Naive thymus-derived CD8-positive, alpha-beta T cell (primary cell): ENCODE data around the gene ABCF2. TPM values are rescaled to one million over a fixed set of nuclear protein-coding genes. Genes with fewer than 3 reads are reported as not detected.

Experiments
- ATAC-seq, 2 donors: fragments of 150-1000 bp; cut with Tn5 transposase in 1 of 2; sonication (Bioruptor Pico), chemical (Tn5 transposase) in 1 of 2; 1 replicate in 1 of 2; 2 replicates in 1 of 2; pipeline ENCODE4 v1.10.0; 2021; ENCODE audit warnings: mild to moderate bottlenecking in 2 of 2, moderate library complexity in 2 of 2
- POLR2A ChIA-PET: fragments of 350-600 bp; sonication (Branson Sonifier 250); formaldehyde crosslinking; loops from one replicate; lab custom pipeline; 2021; ENCODE audit warnings: antibody characterized with exemption; lab: Charles Lee
- DNase-seq, 10 donors: peaks; one replicate each; pipeline versions ENCODE4 v3.0.0 to v3.0.0-alpha.2; 2020 to 2022
- H3K27ac Mint-ChIP-seq, 10 donors: one replicate each; pipeline ENCODE4 v1.8.0; 2020 to 2022; ENCODE audit warnings: mild to moderate bottlenecking in 10 of 10, mixed read lengths in 10 of 10, moderate library complexity in 4 of 10, inconsistent platforms in 1 of 10
- H3K27me3 Mint-ChIP-seq, 5 donors: one replicate each; pipeline ENCODE4 v1.8.0; 2021 to 2022; ENCODE audit warnings: mixed read lengths in 5 of 5
- H3K36me3 Mint-ChIP-seq, 3 donors: one replicate each; pipeline ENCODE4 v1.8.0; 2020 to 2022; ENCODE audit warnings: mixed read lengths in 3 of 3, mild to moderate bottlenecking in 2 of 3, inconsistent platforms in 1 of 3
- H3K4me1 Mint-ChIP-seq, 4 donors: one replicate each; pipeline ENCODE4 v1.8.0; 2021 to 2022; ENCODE audit warnings: mixed read lengths in 4 of 4
- H3K4me3 Mint-ChIP-seq, 10 donors: one replicate each; pipeline ENCODE4 v1.8.0; 2020 to 2022; ENCODE audit warnings: mild to moderate bottlenecking in 10 of 10, mixed read lengths in 10 of 10, moderate library complexity in 6 of 10, inconsistent platforms in 1 of 10
- H3K9me3 Mint-ChIP-seq, 9 donors: one replicate each; pipeline ENCODE4 v1.8.0; 2020 to 2022; ENCODE audit warnings: mixed read lengths in 9 of 9, mild to moderate bottlenecking in 3 of 9, inconsistent platforms in 1 of 9, moderate library complexity in 1 of 9
- polyA plus RNA-seq, 3 donors: library from polyadenylated mRNA; unstranded; fragments of 300-500 nt; fragmentation: Illumina TruSeq; gene quantifications; one replicate each; pipeline ENCODE4 v1.2.3, GENCODE V29; 2021
- total RNA-seq, 8 experiments: library from RNA in 2 of 8; stranded (reverse) in 2 of 8; gene quantifications; one replicate each; pipeline ENCODE4 v1.2.3 and lab custom pipeline; 2021 to 2026

The ABCF2 gene
- total and polyA plus RNA-seq, 5 experiments from 2014 or later, result 23.0 to 40.4 (median 31.6) TPM

DNA sequence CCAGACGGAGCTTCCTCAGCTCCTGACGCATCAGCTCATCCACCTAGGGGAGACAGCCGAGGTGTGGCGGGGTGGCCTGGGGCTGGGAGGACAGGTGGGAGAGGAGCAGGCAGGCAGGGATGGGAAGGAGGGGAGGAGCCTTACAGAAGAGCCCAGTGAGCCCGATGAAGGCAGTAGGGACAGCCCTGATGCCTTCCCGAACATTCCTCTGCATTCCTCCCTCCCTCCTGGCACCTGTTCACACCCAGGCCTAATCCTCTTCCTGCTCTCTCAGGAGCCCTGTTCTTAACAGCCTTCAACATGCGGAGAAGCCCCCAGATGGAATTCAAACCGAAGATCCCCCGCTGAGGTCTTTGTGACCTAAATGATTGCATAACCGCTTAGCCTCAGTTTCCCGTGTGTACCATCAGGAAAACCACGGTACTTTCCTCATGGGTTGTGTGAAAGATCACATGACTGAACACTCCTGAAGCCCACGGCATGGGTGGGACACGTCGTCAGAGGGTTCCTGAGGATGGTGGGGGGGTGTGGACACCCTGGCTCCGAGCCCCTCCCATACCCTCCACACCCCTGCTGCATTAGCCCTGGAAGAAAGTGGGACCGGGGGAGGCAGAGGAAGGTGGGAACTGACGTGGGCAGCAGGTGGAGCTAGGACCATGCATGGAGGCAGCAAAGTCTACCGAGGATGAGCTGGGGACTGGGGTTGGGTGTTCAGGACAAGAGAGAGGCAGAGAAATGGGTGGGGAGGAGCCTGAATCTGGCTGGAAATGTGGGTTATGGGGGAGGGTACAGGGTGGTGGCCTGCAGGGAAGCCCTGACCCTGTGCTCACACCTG lies 31.2 kb downstream of the ABCF2 start:
- POLR2A ChIA-PET, result no interaction called here
- Mint-ChIP-seq H3K9me3 (no peaks in the 10 kb centered on the region), H3K27me3 (peaks cover 0 to 7% (median 3%) of the 10 kb centered on the region in 5 donors), H3K27ac (no peak overlapping the region), H3K36me3 (no peaks in the 10 kb centered on the region), H3K4me1 (peaks cover 0 to 12% (median 6%) of the 10 kb centered on the region in 4 donors), H3K4me3 (no peak overlapping the region)
- ATAC-seq, result no peak
- no peak for DNase-seq

- ATAC-seq (peak in 1 of 2 donors; percentile 68), DNase-seq (no peak)
- Mint-ChIP-seq H3K4me3 (no peak overlapping the region), H3K27ac (peak overlapping the region in 2 of 10 donors; percentile 34 to 82), H3K9me3 (peaks cover 0 to 2% (median 0%) of the 10 kb centered on the region in 9 donors), H3K27me3 (peaks cover 0 to 8% (median 3%) of the 10 kb centered on the region in 5 donors), H3K4me1 (peaks cover 0 to 12% (median 5%) of the 10 kb centered on the region in 4 donors), H3K36me3 (no peaks in the 10 kb centered on the region)
- POLR2A ChIA-PET, result no interaction called here
Measured at GRCh38 chr7:151194188-151194587, 32.8 kb downstream of the ABCF2 start.

- POLR2A ChIA-PET, result no interaction called here
- DNase-seq, result no peak
- Mint-ChIP-seq H3K27me3 (peaks cover 0 to 8% (median 3%) of the 10 kb centered on the region in 5 donors), H3K4me1 (peaks cover 0 to 12% (median 5%) of the 10 kb centered on the region in 4 donors), H3K36me3 (no peaks in the 10 kb centered on the region), H3K4me3 (no peak overlapping the region), H3K9me3 (peaks cover 0 to 2% (median 0%) of the 10 kb centered on the region in 9 donors), H3K27ac (peak overlapping the region in 2 of 10 donors; percentile 80 to 82)
- no peak for ATAC-seq
Measured at GRCh38 chr7:151193203-151193978, 33.6 kb downstream of the ABCF2 start.

- ATAC-seq (no peak), DNase-seq (no peak)
- Mint-ChIP-seq H3K27ac (no peak overlapping the region), H3K27me3 (peaks cover 0 to 10% (median 3%) of the 10 kb centered on the region in 5 donors), H3K4me3 (no peak overlapping the region), H3K9me3 (peaks cover 0 to 2% (median 0%) of the 10 kb centered on the region in 9 donors), H3K36me3 (no peaks in the 10 kb centered on the region), H3K4me1 (peaks cover 0 to 12% (median 5%) of the 10 kb centered on the region in 4 donors)
- POLR2A ChIA-PET, result no interaction called here
Measured at GRCh38 chr7:151192002-151192539, 34.9 kb downstream of the ABCF2 start.

- POLR2A ChIA-PET, result no interaction called here
- peaks cover 0 to 2% (median 0%) of the 10 kb centered on the region in 9 donors for H3K9me3 Mint-ChIP-seq
- H3K4me3 Mint-ChIP-seq, result no peak overlapping the region
- no peaks in the 10 kb centered on the region for H3K36me3 Mint-ChIP-seq
- peaks cover 0 to 12% (median 5%) of the 10 kb centered on the region in 4 donors for H3K4me1 Mint-ChIP-seq
- ATAC-seq (no peak), DNase-seq (no peak)
- H3K27me3 Mint-ChIP-seq, result peaks cover 0 to 10% (median 3%) of the 10 kb centered on the region in 5 donors
- no peak overlapping the region for H3K27ac Mint-ChIP-seq
Measured at GRCh38 chr7:151191544-151191943, 35.5 kb downstream of the ABCF2 start.

DNA sequence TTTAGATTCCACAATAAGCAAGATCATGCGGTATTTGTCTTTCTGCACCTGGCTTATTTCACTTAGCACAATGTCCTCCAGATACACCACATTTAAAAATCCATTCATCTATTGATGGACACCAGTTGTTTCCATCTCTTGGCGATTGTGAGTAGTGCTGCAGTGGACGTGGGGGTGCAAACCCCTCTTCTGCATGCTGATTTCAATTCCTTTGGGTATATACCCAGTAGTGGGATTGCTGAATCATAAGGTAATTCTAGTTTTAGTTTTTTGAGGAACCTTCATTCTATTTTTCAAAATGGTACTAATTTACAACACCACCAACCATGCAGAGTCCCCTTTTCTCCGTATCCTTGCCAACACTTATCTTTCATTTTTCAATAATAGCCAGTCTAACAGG lies 38.0 kb downstream of the ABCF2 start:
- DNase-seq (no peak), ATAC-seq (no peak)
- H3K27ac Mint-ChIP-seq, result no peak overlapping the region
- peaks cover 0 to 2% (median 0%) of the 10 kb centered on the region in 9 donors for H3K9me3 Mint-ChIP-seq
- H3K36me3 Mint-ChIP-seq, result no peaks in the 10 kb centered on the region
- H3K4me1 Mint-ChIP-seq, result peaks cover 0 to 2% (median under 1%) of the 10 kb centered on the region in 4 donors
- no peak overlapping the region for H3K4me3 Mint-ChIP-seq
- POLR2A ChIA-PET, result no interaction called here
- peaks cover 0 to 5% (median 0%) of the 10 kb centered on the region in 5 donors for H3K27me3 Mint-ChIP-seq

DNA sequence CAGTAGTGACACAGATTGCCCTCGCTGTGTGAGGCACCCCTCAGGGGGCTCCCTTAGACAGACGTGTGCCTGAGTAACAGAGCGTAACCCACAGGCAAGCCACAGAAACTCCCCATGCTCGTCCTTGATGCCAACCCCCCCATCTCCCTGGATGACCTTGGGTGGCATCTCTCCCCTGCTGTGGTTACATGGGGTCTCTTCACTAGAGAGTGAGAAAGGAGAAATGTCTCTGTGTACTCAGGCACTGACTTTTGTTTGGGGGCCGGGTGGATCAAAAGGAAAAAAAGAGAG lies 38.8 kb downstream of the ABCF2 start:
- POLR2A ChIA-PET, result no interaction called here
- Mint-ChIP-seq H3K9me3 (peaks cover 0 to 2% (median 0%) of the 10 kb centered on the region in 9 donors), H3K4me1 (no peaks in the 10 kb centered on the region), H3K27me3 (peaks cover 0 to 5% (median 0%) of the 10 kb centered on the region in 5 donors), H3K27ac (peak overlapping the region in 1 of 10 donors; percentile 11), H3K36me3 (no peaks in the 10 kb centered on the region), H3K4me3 (no peak overlapping the region)
- ATAC-seq (no peak), DNase-seq (peak in 1 of 10 donors; percentile 37)

DNA sequence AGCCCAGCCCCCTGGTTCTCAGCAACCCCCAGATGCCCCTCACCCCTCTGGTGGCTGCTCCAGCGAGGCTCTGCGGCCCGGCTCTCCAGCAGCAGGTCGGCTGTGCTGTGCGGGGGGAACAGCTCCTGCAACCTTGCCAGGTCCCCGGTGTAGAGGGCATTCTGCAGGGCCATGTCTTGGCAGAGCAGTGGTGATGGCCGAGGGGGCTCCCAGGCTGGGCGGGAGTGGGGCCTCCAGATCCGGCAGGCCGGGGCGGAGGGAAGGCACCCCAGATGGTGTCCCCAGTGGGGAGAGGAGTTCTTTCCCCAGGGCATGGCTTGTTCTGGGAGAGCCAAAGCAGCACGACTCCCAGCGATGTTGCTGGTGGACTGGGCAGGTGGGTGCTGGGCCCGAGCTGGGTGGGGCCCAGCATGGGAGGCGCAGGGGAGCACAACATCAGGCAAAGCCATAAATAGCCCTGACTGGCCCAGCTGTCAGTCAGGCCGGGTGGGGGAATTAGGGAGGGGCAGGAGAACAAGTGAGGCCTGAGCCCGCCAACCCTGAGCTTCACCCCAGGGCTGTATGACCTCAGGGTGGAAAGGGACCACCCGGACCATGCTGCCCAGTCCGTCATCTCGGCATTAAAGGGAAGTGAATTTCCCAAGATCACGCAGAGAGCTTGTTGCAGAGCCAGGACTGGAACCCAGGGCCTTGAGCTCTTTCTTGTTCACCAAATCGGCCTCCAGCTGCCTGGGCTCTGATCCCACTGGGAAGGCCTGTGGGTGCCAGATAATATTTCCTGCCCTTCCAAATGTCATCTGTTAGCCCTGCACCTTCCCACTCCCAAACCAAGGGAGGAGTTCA lies 39.4 kb downstream of the ABCF2 start:
- H3K4me1 Mint-ChIP-seq, result no peaks in the 10 kb centered on the region
- H3K9me3 Mint-ChIP-seq, result peaks cover 0 to 2% (median 0%) of the 10 kb centered on the region in 9 donors
- H3K27me3 Mint-ChIP-seq, result peaks cover 0 to 5% (median 0%) of the 10 kb centered on the region in 5 donors
- H3K4me3 Mint-ChIP-seq, result no peak overlapping the region
- peak in 1 of 10 donors; percentile 46 for DNase-seq
- no peak overlapping the region for H3K27ac Mint-ChIP-seq
- ATAC-seq, result no peak
- POLR2A ChIA-PET, result no interaction called here
- H3K36me3 Mint-ChIP-seq, result no peaks in the 10 kb centered on the region

DNA sequence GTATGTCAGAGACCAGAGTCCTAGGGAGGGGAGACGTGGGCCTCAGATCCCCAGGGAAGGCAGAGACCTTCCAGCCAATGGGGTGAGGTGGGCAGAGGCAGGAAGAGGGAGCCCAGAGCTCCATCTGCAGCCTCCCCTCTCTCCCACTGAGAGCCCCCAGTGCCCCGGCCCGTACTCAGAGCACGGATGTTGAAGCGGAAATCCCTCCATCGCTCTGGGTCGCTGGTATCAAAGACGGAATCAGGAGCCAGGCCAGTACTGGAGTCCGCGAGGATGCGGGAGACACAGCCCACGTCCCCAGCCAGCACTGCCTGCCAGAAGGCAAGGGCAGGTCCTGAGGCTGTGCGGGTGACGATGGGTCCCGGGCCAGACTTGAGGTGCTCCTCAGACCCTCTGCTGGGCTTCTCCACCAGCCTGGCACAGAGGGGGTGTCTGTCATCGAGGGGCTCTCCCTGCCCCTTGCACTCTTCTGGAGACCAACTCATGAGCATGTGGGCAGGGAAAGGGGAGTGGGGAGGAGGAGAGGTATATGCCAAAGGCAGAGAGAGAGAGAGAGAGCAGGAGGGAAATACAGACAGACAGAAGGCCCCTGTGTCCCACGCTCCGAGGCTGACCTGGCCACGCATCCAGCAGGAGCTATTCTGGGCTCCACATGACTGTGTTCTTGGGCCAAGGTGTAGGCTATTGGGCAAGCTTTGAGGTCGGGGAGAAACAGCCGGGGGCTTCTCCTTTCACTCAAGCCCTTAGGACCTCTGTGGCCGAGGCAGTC lies 40.2 kb downstream of the ABCF2 start, which contains the start of gene ASB10:
ASB10 (minus strand) TSS at position 611 of the 769 bp plus-strand sequence; CDS start at position 491, 120 bp downstream.
- no peaks in the 10 kb centered on the region for H3K36me3 Mint-ChIP-seq
- peak in 1 of 10 donors; percentile 34 for DNase-seq
- H3K9me3 Mint-ChIP-seq, result peaks cover 0 to 2% (median 0%) of the 10 kb centered on the region in 9 donors

DNA sequence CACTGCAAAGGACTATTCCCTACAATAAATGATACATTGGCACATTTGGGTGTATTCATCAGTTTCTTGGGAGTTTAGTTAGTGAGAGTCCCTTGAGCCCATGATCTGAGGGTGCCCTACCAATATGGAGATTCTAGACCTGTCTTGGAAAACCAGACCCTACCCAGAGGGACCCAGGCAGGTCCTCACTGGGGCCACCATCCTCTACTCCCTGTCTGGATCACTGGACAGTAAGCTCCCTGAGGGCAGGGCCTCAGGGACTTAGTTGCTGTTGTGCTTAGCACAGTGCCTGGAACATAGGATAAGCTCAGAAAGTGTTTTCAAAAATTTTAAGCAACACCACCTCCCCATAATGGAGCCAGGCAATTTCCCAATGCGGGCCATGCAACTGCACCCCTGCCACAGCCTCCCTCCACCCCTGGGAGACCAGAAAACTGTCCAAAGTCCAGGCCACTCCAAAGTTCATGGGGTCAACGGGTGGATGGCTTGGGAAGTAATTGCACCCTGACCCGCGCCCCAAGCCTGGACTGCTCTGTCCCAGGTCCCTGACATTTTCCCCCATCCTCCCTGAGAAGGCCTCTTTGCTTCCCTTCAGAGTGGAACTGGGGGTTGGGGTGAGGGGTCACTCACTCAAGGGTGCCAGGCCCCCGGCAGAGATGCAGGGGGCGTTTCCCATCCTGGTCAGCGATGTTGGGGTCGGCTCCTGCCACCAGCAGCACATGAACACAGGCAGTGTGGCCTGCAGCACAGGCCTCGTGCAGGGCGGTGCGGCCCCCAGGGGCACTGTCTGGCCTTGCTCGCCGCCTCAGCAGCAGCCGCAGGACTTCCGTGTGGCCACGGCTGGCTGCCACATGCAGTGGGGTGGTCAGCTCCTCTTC lies 41.0 kb downstream of the ABCF2 start:
- DNase-seq (peak in 1 of 10 donors; percentile 52), ATAC-seq (no peak)
- POLR2A ChIA-PET, result no interaction called here
- Mint-ChIP-seq H3K9me3 (peaks cover 0 to 2% (median 0%) of the 10 kb centered on the region in 9 donors), H3K27ac (no peak overlapping the region), H3K4me3 (no peak overlapping the region), H3K36me3 (no peaks in the 10 kb centered on the region), H3K4me1 (no peaks in the 10 kb centered on the region), H3K27me3 (peaks cover 0 to 9% (median 0%) of the 10 kb centered on the region in 5 donors)

More for the DNA sequence above, 40.2 kb downstream of the ABCF2 start, which contains the start of gene ASB10:
- ATAC-seq, result no peak
- no peak within 1 kb of the TSS for H3K4me3 Mint-ChIP-seq
- POLR2A ChIA-PET, result no interaction called here
- H3K27ac Mint-ChIP-seq, result no peak within 1 kb of the TSS
- no peaks in the 10 kb centered on the region for H3K4me1 Mint-ChIP-seq
- H3K27me3 Mint-ChIP-seq, result peaks cover 0 to 7% (median 0%) of the 10 kb centered on the region in 5 donors

- DNase-seq (no peak), ATAC-seq (no peak)
- no peak overlapping the region for H3K4me3 Mint-ChIP-seq
- no peaks in the 10 kb centered on the region for H3K9me3 Mint-ChIP-seq
- POLR2A ChIA-PET, result no interaction called here
- H3K27ac Mint-ChIP-seq, result no peak overlapping the region
- peaks cover 9 to 39% (median 17%) of the 10 kb centered on the region in 5 donors for H3K27me3 Mint-ChIP-seq
- H3K4me1 Mint-ChIP-seq, result no peaks in the 10 kb centered on the region
- no peaks in the 10 kb centered on the region for H3K36me3 Mint-ChIP-seq
Measured at GRCh38 chr7:151181011-151181431, 46.0 kb downstream of the ABCF2 start.
